OCI-M2 (cell line): ENCODE results near the gene NFIX.

ENCODE experiments used
- DNase-seq: peaks from one replicate; lab custom pipeline; 2025; ENCODE audit not compliant: unreplicated experiment; lab: John Stamatoyannopoulos, UW

Gene NFIX

GRCh38 chr19:13090511-13091231 lies 95.4 kb downstream of the NFIX start:
- no peak for DNase-seq

GRCh38 chr19:13091400-13092157 lies 96.3 kb downstream of the NFIX start:
- DNase-seq, result no peak

GRCh38 chr19:13092158-13092543 lies 96.9 kb downstream of the NFIX start:
- DNase-seq, result no peak

DNA sequence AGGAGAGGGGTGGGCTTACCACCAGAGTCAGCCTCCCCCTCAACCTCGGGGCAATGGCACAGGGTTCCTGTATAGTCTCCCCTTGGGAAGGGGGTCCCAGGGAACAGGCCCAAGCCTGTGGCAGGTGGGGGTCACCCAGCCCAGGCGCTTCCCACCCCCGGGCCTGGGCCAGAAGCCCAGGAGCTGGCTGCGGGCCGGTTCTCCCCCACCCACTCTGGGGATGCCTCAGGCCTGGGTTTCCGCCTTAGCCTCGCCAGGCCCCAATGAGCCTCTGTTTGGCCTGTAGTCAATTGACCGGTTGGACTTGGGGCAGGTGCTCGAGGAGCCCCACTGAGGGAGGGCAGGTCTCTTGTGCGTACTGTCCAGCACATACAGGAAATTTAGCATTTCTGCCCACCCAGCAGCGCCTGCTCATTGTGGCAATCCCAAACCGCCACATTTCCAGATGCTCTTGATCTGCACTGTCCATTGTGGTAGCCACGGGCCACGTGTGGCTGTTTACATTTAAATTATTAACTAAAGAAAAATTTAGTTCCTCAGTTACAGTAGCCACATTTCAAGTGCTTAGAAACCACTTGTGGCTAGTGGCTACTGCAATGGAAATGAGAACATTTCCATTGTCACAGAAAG lies 97.4 kb downstream of the NFIX start:
- DNase-seq, result no peak

DNA sequence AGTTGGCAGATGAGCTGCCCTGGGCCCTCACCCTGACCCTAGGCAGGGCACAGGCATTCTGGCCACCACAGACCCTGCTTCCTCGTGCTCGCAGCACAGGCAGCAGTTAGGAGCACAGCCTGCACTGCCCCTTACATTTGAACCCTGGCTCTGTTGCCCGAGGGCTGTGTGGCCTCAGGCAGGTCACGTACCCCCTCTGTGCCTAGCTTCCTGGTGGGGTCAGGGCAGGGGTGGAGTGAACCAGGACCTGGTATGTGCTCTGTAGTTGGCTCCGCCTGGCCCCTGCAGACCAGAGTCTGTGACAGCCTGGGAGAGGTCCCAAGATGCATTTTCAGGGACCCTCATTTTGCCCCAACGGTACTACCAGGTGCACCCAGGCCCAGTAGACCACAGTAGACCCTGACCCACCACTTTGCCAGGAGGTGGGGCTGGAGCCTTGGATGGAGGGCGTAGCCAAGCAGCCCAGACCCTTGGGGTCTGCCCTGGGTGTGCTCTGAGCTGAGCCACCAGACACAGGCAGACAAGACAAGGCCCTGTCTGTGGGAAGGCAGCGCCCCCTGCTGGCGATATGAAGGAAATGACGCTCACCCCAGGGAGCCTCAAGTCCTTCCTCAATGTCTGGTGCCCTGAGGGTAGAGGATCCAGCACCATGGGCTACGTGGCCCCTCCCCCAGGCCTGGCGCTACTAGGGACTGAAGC lies 98.3 kb downstream of the NFIX start:
- DNase-seq, result no peak

GRCh38 chr19:13094106-13094504 lies 98.8 kb downstream of the NFIX start:
- no peak for DNase-seq

GRCh38 chr19:13094771-13095392 lies 99.6 kb downstream of the NFIX start:
- DNase-seq, result no peak

DNA sequence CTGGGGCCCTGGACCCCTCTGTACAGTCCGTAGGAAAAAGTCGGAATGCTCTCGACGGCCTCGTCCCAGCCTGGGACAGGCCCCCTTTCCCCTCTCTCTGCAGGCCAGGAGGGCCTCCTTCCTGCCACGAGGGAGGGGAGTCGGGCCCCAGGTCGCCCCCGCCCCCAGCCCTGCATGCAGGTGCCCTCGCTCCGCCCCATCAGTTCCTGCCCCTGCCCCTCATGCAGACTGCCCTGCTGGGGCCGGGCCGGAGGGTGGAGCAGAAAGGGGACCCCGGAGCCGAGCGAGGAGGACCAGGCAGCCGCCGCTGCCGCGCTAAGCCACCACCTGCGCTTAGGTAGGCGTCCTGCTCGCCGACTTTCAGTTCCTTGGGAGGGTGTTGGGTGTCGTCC lies 100.1 kb downstream of the NFIX start:
- DNase-seq, result no peak

DNA sequence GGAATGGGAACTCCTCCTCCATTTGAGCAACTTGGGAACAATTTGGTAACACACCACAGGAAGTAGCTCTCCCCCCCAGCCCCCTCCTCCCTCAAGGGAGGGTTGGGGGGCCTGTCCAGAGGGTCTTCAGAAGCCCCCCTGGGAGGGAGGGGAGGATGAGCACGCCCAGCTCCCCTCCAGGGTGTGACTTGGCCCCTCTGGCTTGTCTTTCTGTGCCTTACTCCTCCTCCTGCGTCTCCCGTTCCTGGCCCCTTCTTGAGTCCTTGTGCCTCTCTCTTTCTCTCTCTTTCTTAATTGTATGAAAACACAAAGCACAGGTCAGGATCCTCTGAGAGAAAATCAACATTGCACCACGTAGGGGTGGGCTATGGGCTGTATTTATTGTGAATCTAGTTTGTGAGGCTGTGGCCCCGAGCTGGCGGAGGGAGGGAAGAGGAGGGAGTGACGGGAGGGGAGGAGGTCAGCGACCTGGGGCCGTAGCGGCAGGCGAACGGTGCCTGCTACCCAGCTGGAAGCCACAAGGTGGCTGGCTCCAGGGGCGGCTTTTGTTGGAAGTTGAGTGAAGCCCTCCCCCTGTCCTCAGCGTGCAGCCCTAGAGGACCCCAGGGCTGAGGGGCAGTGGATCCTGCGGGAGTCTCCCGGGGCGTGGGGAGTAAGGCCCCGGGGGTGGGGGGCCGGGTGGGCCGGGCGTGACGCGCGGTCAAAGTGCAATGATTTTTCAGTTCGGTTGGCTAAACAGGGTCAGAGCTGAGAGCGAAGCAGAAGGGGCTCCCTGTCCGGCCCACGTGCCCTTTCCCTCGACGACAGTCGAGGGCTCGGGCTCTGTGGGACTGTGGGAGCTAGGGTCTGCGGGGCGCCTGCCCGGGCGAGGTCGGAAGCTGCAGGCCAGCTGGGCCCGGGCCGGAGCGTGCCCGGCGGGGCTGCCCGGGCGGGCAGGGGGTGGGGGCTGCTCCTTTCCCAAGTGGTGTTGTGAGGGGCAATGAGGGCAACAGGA lies 101.0 kb downstream of the NFIX start:
- no peak for DNase-seq

DNA sequence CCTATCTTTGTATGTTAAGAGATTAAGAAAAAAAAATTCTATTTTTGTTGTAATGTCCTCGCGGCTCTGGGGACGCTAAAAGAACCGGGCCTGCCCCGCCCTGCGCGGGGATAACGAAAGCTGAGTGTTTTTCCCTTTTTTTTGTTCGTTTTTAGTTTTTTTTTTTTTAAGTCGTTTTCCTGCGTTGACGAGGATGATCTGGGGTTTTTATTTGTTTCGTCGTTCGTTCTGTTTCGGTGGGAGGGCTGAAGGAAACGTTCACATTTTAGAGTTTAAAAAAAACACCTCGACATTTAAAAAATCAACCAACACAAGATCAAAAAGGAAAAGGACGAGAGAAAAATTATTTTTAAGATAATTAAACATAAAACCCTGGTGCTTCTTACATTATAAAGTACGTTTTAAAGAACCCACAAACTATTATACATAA lies 101.8 kb downstream of the NFIX start:
- no peak for DNase-seq

GRCh38 chr19:13097463-13098258 lies 102.4 kb downstream of the NFIX start:
- no peak for DNase-seq

- DNase-seq, result no peak
Observed at GRCh38 chr19:13098277-13099072, 103.2 kb downstream of the NFIX start.

- DNase-seq, result no peak
Observed at GRCh38 chr19:13099073-13099999, 104.1 kb downstream of the NFIX start.

DNA sequence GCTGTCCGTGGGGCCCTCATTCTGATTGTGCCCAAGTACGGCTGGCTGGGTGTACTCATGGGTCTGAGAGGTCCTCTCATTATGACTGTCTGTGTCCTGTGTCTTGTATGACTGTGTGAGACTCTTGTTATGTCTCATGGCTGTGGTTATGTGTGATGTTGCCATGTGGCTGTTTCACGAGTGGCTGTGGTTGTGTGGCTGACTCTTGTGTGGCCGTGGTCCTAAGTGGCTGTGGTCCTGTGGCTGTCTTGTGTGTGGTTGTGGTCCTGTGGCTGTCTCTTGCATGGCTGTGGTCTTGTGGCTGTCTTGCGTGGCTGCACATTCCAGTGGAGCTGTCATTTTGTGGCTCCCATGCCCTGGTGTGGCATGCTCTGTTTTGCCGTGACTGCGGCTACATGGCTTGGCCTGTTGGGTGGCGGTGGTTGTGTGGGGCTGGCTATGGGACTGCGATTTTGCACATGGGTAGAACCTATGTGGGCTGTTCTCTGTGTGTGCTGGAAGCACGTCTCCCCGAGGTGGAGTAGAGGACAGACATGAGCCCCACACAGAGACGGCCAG lies 104.8 kb downstream of the NFIX start:
- no peak for DNase-seq

DNA sequence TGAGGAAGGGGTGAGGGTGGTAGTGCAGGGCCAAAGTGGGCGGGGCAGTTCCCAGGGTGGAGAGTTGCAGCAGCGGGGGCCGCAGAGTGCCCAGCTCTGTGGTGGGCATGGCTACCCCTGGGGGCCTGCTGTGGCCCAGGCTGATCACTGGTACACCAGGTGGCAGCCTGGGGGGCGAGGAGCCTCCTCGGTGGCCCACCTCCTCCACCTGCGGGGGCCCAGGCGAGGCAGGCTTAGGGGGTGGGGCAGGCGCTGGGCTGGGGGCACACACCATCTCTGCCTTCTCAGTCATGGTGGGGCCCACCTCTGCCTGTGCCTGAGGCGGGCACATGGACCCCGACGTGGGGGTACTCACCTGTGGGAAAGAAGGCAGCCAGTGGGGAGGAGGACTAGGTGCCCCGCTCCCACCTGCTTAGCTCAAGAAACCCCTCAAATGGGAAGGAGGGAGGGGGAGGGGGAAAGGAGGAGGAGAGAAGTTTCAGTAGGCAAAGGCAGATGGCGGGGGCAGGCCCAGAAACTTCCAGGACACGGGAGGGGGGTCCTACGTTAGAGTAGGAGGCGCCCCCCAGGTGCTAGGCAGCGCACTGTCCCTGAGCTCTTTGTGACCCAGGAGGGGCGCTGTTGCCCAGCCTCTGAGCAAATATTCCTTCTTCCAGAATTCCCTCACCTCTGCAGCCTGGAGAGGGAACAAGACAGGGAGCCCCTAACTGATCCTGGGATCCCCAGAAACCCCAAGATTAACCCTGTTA lies 105.7 kb downstream of the NFIX start:
- DNase-seq, result no peak
